Measurements from ENCODE around the gene HTRA1. TPM values are rescaled to one million over a fixed set of nuclear protein-coding genes. Genes with fewer than 3 reads are reported as not detected.

The HTRA1 gene
- total and polyA plus RNA-seq, 2 of the 4 experiments (the other 2 are of a cell fraction), result 28.5 to 108 TPM

DNA sequence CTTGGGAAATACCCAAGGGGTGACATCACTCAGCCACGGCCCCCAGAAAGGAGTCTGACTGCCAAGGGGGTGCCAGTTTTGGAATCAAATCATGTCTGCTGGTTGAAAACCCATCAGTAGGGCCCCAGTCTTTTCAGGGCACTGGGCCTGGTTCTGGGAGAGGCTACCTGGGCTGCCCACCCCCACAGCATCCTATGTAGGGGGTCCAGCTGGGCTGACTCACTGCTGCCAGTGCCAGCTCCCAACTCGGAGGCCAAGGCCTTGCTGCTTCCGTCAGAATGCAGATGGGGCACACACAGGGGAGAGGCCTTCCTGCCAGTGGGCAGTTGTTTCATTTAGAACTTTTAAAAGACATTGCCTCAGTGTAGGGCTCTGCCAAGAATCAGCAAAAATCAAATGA, 59.7 kb downstream of the HTRA1 start:
- BruUV-seq (replicated peaks), result no TSS peak
- in situ Hi-C loops (cut with MboI; ENCODE audit: low sequenced_read_pairs), result no loop called here

More for the DNA sequence above, 59.7 kb downstream of the HTRA1 start:
- Histone ChIP-seq H2AK5ac (ENCODE audit: low read depth, low read length) (no peak overlapping the region), H3K79me1 (ENCODE audit: low read depth in 1 of 2, low read length in 2 of 2) (no peaks in the 10 kb centered on the region), H3K36me3 (ENCODE audit: control insufficient read depth, insufficient read depth, low read length) (peaks cover 5% of the 10 kb centered on the region), H3K9me3 (ENCODE audit: control insufficient read depth, insufficient read depth, low read length) (no peaks in the 10 kb centered on the region), H4K91ac (ENCODE audit: insufficient read depth, low read depth, low read length) (no peak overlapping the region), H3K27ac (ENCODE audit: insufficient read depth, low read length) (no peak overlapping the region), H3K9ac (ENCODE audit: low read depth, low read length) (no peak overlapping the region), H3K4me1 (ENCODE audit: control insufficient read depth, insufficient read depth, low read length) (0 out of 2 replicates have a peak, but pooled peaks cover 2% of the 10 kb centered on the region), H3K23ac (ENCODE audit: low read depth, low read length) (no peak overlapping the region), H3K4me3 (ENCODE audit: insufficient read depth, low read depth, low read length) (no peak overlapping the region), H2BK120ac (ENCODE audit: low read depth, low read length) (no peak overlapping the region), H3K18ac (ENCODE audit: low read depth, low read length) (no peak overlapping the region), H4K20me1 (ENCODE audit: insufficient read depth, low read length) (no peaks in the 10 kb centered on the region), H4K5ac (ENCODE audit: low read depth, low read length) (no peak overlapping the region), H3K27me3 (ENCODE audit: control insufficient read depth, insufficient read depth, low read length) (peaks cover 7% of the 10 kb centered on the region), H2BK20ac (ENCODE audit: low read depth, low read length) (no peak overlapping the region), H4K8ac (ENCODE audit: low read depth in 2 of 2, low read length in 2 of 2) (no peak overlapping the region), H2BK15ac (ENCODE audit: low read depth, low read length) (no peak overlapping the region), H3K4me2 (ENCODE audit: low read depth, low read length) (no peak overlapping the region), H2AK9ac (replicated peaks; ENCODE audit: low read depth, low read length, poor library complexity) (no peak overlapping the region), H2BK5ac (ENCODE audit: low read depth, low read length, poor library complexity, severe bottlenecking) (no peak overlapping the region), H3K56ac (ENCODE audit: extremely low read depth, insufficient read depth, low read length) (no peak overlapping the region), H3K14ac (replicated peaks; ENCODE audit: low read depth, low read length) (no peak overlapping the region), H3K9me1 (ENCODE audit: insufficient read depth, low read length) (no peaks in the 10 kb centered on the region), H2AFZ (replicated peaks; ENCODE audit: low read length, poor library complexity) (peak overlapping the region; percentile 19), H3K4ac (ENCODE audit: low read depth, low read length) (no peak overlapping the region)
- TF ChIP-seq SMC3 (IDR thresholded peaks at IDR 0.05; ENCODE audit: low read depth, low read length) (no peak), CEBPB (IDR thresholded peaks at IDR 0.05; ENCODE audit: low read depth, low read length) (no peak), RFX5 (IDR thresholded peaks at IDR 0.05; ENCODE audit: low read depth, low read length) (no peak), RCOR1 (IDR thresholded peaks at IDR 0.05; ENCODE audit: insufficient replicate concordance, low read length) (no peak), MAFK (IDR thresholded peaks at IDR 0.05; ENCODE audit: low read depth, low read length) (no peak), RAD21 (IDR thresholded peaks at IDR 0.05; ENCODE audit: low read length) (no peak), FOS (IDR thresholded peaks at IDR 0.05; ENCODE audit: low read depth, low read length) (no peak), MAZ (IDR thresholded peaks at IDR 0.05; ENCODE audit: borderline replicate concordance, low read depth, low read length) (no peak), CHD1 (IDR thresholded peaks at IDR 0.05; ENCODE audit: low read depth, low read length) (no peak), POLR2A (IDR thresholded peaks at IDR 0.05; ENCODE audit: low read depth, low read length) (no peak), NFE2L2 (IDR thresholded peaks at IDR 0.05; ENCODE audit: low read depth, low read length) (no peak)
- TF ChIP-seq, protein P1, sequence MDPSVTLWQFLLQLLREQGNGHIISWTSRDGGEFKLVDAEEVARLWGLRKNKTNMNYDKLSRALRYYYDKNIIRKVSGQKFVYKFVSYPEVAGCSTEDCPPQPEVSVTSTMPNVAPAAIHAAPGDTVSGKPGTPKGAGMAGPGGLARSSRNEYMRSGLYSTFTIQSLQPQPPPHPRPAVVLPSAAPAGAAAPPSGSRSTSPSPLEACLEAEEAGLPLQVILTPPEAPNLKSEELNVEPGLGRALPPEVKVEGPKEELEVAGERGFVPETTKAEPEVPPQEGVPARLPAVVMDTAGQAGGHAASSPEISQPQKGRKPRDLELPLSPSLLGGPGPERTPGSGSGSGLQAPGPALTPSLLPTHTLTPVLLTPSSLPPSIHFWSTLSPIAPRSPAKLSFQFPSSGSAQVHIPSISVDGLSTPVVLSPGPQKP (IDR thresholded peaks at IDR 0.05; ENCODE audit: borderline replicate concordance, low read depth, low read length), result no peak
- ATAC-seq (ENCODE audit: low read depth) (no peak), DNase-seq (no peak)
- intact Hi-C loops (cut with micrococcal nuclease), result no loop called here
- 40% methylated on average over 1 of the region's 3 CpGs; no CpG with 5 or more reads in 1 of the 2 experiments for WGBS, 2 experiments (ENCODE audit: extremely low coverage in 2 of 2, insufficient read length in 1 of 2)
- ChIA-PET POLR2A (ENCODE audit: unreplicated experiment) (no interaction called here), CTCF (no interaction called here)
- dilution Hi-C loops (cut with HindIII; ENCODE audit: low sequenced_read_pairs, unreplicated experiment), result no loop called here

All from IMR-90 (cell line).